NCI-H524 (cell line): ENCODE results near the gene PRR35.

Source experiments
- DNase-seq, 2 experiments: peaks; one replicate each; lab custom pipeline; 2025; lab: John Stamatoyannopoulos, UW

PRR35 gene

DNA sequence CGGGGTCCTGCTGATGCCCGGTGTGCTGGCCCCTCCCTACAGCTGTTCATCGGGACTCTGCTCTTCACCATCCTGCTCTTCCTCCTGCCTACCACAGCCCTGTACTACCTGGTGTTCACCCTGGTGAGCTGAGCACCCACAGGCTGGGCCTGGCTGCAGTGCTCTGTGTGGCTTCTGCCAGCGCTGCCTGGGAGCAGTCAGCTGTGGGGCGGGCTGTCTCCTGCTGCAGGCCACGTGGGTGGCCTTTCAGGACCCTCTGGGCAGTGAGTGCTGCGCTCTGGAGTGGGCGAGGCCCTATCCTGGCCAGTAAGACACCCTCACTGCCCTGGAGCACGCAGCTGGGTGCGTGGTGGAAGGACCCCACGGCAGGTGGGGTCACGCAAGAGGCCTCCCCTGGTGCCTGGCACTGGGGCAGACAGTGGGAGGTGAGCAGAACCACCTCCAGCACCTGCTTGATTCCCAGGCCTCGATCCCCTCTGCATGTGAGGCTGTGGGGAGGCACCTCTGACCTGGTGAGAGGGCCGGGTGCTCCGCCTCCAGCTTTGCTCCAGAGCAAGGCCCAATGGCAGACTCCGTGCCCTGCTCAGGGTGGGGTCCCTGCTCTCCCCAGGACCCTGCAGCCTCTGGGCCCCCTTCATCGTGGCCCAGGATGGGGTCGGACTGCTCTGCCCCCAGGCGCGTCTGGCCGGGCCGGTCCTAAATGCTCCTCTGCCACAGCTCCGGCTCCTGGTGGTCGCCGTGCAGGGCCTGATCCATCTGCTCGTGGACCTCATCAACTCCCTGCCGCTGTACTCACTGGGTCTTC, 20.1 kb downstream of the PRR35 start:
- no peak for DNase-seq

DNA sequence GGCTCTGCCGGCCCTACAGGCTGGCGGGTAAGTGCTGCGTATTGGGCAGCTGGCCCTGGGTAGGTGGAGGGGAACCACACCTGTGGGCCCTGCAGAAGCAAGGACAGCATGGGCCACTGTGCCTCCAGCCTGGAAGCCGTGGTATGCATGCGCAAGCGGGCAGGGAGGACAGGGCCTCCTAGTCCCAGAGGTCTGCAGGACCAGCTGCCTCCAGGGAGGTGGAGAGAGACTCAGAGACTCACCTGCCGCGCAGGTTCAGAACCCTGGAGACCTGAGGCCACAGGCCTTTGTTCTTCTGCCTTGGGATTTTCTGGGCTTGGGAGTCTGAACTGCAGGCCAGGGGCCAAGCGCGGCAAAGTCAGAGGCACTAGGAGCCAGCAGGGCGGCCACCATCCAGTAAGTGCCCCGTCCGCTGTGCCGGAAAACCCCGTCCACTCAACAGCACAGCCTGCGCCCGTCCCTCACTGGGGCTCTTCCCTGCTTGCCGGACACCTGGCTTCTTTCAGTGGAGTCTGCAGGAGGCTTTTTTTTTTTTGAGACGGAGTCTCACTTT, 20.8 kb downstream of the PRR35 start:
- no peak for DNase-seq

DNA sequence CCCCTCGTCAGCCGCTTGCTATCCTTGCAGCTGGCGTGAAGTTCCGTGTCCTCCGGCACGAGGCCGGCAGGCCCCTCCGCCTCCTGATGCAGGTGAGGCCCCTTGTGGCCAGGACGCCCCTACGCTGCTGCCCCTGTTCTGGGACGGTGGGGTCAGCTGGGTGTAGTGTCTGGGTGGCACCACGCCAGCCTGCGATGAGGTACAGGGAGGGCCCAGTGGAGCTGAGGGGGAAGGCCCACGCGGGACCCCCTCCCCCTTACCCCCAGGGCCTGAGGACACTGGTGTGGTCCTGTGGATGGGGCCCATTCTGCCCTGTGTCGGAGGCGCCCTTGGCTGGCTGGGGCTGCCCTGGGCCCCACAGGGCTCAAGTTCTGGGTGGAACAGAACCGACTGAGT, 22.0 kb downstream of the PRR35 start:
- no peak for DNase-seq

DNA sequence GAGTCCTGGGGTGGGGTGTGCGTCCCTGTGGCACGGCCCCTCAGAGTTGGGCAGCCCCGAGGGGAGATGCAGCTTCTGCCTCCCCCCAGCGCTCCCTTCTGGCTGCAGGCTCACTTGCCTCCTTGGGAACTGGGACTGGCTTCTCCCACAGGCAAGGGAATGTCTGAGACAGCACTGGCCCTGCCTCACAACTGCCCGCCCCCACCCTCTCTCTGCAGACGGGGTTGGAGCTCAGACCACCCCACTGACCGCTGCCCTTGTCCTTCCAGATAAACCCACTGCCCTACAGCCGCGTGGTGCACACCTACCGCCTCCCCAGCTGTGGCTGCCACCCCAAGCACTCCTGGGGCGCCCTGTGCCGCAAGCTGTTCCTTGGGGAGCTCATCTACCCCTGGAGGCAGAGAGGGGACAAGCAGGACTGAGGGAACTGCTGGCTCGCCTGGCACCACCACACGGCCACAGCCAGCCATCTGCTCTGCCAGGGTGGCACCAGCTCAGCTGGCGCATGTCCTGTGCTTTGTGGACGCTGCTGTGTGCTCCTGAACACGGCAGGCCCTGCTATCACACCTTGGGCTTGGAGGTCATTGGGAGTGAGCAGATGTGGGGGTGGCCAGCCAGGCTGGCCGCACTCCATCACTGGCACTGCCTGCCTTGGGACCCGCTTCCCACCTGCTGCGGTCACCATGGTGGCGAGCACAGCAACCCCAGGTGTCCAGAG, 22.6 kb downstream of the PRR35 start:
- DNase-seq = no peak

DNA sequence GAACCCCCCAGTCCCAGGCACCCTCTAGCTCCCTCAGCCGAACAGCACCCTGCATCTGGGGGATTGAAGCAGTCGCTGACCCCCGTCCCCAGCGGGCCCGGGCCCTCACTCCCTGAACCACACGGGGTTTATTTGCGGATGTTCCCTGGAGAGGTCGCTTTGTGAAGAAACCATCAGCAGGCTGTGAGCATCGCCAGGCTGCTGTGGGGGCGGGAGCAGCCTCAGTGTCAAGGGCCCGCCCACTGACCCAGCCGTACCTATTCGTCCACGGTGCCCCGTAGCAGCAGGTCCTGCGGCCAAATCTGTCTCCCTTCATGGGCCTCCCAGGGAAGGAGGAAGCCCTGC, 23.2 kb downstream of the PRR35 start:
- no peak for DNase-seq

DNA sequence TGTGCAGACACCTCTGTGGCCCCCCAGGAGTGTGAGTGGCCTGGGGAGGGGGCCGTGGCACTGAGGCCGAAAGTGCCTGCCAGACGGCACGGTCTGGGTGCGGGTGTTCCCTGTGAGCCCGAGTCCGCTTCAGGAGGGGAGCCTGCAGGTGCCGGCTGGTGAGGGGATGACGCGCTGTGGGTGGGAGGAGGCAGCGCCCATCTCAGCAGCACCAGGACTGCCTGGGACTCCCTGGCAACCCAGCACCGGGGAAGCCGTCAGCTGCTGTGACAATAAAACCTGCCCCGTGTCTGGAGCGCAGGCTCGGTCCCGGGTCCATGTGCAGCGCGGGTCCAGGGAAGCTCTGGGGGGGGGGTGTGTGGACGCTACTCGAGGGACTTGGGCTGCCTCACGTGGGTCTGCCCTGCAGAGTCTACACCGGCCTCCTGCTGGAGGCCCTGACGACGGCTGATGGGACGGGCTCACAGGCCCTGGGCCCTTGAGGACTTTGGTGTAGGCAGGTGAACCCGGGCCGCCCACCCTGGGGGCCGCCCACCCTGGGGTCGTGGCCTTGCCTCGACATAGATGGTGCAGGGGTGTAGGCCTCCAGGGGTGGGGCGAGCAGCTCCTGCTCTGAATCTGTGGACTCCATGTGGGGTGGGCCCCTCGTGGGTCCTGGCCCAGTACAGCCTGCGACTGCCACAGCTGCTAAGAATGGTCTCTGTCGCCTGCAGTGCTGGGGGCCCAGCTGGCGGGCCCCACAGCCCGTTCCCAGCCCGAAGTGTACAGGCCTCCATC, 23.8 kb downstream of the PRR35 start:
- no peak for DNase-seq

DNA sequence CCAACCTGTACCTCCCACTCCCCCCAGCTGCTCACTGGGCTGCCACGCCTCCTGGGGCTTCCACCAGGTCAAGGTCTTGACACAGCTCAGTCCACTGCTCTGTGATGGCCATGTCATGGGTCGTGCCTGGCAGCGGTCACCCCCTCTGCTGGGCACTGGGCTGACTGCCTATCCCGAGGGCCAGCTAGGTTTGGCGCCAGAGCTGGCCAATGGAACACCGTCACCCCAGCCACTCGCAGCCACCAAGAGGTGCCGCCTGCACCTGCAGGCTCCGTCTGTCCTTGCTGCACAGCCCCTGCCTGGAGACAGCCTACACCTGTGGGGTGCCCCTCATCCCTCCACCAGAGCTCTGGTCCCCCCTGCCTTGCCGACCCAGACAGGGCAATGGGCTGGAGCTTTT, 25.2 kb downstream of the PRR35 start:
- no peak for DNase-seq

DNA sequence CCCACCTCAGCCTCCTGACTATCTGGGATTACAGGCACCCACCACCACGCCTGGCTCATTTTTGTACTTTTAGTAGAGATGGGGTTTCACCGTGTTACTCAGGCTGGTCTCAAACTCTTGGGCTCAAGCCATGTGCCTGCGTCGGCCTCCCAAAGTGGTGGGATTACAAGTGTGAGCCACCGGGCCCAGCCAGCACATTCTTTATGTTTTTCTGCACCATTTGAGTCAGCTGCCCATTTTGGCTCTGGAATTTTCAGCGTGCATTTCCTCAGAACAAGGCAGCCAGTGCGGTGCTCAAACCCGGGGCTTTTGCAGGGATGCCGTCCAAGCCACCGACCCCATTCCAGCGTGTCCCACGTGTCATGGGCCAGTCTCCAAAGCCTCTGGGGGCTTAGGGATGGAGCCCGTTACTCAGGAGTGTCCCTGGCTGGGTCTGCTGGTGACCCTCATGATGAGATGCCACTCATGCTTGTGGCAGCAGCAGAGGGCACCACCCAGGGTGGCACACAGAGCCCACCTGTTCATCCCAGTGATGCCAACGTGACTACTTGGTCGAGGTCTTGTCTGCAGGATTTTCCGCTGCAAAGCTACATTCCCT, 26.0 kb downstream of the PRR35 start:
- no peak for DNase-seq

DNA sequence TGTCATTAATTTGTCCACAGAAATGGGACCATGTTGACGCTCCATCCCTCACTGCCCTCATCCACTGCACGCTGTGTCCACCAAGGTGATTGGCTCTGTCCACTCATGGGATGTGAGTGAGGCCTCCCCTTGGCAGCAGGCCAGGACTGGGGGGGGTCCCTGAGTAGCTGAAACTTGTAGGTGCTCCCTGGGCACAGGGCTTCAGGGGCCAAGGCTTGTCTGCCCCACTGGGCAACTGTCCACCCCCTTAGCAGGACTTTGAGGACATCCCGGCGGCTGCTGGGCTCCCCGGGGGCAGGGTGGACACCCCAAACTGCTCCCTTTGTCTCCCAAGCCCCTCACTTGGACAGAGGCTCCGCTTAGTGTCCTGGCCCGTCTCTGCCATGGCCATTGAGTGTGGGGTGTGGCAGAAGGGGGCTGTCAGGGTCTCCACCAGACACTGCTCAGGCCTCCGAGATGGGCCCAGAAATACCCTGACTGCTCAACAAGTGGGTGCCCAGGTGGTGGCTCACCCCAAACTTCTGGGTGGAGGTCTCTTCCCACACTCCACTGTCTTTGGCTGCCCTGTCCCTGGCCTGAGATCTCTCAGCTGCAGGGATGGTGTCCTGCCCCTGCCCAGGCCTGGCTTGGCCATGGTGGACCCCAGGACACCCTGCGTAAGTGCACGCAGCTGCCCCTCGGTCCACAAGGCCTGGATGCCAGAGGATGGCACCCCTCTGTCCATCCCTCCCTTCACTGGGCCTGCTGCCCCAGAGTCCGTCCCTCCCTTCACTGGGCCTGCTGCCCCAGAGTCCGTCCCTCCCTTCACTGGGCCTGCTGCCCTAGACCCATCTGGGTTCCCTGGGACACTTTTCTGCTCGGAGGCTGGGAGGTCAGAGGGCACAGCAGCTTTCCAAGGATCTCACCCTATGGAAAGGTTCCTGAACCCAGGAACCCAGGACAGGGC, 26.7 kb downstream of the PRR35 start:
- no peak for DNase-seq

DNA sequence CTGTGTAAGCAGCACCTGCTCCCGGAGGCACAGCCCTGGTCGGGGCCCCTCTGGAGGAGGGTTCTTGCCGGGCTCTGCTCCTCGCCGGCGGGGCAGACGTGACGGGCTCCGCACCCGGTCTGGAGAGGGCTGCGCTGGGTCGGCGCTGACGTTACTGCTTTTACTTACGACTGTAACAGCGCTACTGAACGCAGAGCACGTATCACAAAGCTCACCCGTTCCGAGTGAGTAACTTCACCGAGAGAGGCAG, 28.4 kb downstream of the PRR35 start:
- DNase-seq = peak in 1 of 2 experiments; percentile 45

DNA sequence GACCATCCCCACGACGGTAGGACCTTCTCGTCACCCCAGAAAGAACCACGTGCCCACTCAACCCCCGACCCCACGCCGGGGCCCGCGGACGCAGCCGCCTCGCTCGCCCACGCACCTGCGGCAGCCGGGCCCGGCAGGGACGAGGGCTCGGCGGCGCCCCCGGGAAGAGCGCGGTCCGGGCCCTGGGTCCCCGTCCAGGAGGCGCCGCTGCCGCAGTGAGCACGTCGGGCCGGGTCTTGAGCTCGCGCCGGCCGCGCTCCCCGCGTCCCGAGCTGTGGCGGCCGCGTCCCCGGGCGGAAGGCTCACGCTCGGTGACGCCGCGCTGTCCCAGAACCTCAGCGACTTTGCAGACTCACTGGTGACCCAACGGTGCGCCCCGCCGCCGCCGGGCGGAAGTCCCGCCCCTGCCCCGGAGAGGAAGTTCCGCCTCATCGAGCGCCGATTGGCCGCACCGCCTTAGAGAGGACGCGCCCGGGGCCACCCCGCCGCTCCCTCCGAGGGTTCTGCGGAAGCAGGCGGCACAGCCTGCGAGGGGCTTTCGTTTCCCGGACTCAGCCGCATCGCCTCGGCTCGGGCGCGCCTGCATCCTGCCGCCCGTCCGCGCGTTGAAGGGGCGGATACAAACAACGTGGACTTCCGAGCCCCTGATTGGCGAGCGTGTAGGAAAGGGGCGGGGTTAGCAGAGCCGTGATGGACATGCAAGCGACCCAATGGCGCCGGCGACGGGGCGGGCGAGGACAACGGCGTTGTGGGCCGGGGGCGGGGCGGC, 28.9 kb downstream of the PRR35 start:
- DNase-seq = peak; percentile 94 to 96

DNA sequence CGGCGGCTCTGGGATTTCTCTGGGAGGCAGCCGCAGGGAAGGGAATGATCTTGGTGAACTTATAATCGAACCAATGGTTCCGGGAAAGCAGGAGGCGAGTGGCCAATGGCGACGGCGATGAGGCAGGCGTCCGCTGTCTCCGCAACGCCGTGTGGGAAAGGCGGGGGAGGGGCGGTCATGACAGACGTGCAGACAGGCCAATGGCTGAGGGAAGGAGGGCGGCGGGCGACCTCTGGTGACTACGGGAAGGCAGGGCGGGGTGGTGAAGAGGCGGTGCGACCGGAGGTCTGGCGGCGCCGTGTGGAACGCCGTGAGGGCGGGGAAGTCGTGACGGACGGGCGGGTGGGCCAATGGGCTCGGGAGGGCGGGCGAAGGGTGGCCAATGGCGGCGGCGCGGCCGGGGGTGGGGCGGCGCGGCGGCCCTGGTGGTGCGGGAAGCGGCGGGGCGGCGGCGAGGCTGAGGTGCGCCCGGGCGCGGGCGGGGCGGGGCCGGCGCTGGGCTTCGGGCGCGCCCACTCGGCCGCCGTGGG, 29.5 kb downstream of the PRR35 start, which contains the start of gene RAB40C:
Gene RAB40C, plus strand, starts transcription at position 409 of the 530 bp plus-strand sequence. CDS start 226 bp downstream, outside the sequence.
- peak; percentile 97 for DNase-seq

DNA sequence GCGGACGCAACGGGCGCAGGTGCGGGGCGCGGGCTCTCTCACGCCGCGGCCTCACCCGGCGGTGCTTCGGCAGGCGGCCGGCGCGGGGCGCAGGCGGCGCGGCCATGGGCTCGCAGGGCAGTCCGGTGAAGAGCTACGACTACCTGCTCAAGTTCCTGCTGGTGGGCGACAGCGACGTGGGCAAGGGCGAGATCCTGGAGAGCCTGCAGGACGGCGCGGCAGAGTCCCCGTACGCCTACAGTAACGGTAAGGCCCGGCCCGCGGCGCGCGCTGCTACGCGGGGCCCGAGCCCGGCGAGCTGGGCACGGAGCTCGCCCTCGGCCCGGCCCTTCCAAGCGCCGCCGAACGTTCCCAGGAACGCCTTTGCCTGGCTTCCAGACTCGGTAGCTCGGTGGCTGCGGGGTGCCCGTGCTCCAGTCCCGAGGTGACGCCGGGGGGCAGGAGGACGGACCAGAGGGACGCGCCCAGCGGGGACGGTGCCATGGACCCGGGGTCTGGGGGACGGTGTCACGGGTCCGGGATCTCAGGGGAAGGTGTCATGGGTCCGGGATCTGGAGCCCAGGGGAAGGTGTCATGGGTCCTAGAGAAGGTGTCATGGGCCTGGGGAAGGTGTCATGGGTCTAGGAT, 30.1 kb downstream of the PRR35 start:
- DNase-seq = no peak

DNA sequence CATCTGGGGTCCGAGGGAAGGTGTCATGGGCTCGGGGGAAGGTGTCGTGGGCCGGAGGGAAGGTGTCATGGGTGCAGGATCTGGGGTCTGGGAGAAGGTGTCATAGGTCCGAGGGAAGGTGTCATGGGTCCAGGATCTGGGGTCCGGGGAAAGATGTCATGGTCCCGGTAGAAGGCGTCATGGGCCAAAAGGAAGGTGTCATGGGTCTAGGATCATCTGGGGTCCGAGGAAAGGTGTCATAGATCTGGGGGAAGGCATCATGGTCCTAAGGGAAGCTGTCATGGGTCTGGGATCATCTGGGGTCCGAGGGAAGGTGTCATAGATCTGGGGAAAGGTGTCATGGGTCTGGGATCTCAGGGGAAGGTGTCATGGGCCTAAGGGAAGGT, 30.6 kb downstream of the PRR35 start:
- no peak for DNase-seq

DNA sequence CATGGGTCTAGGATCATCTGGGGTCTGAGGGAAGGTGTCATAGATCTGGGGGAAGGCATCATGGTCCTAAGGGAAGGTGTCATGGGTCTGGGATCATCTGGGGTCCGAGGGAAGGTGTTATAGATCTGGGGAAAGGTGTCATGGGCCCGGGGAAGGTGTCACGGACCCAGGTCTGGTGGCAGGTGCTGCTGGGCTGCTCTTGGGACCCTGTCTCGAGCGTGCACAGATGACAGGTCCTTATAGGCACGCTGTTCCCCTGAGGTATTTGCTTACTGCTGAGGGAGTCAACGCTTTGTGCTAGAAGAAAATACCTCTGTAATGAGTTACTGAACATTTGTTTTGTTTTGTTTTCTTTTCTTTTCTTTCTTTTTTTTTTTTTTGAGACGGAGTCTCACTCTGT, 31.0 kb downstream of the PRR35 start:
- no peak for DNase-seq

DNA sequence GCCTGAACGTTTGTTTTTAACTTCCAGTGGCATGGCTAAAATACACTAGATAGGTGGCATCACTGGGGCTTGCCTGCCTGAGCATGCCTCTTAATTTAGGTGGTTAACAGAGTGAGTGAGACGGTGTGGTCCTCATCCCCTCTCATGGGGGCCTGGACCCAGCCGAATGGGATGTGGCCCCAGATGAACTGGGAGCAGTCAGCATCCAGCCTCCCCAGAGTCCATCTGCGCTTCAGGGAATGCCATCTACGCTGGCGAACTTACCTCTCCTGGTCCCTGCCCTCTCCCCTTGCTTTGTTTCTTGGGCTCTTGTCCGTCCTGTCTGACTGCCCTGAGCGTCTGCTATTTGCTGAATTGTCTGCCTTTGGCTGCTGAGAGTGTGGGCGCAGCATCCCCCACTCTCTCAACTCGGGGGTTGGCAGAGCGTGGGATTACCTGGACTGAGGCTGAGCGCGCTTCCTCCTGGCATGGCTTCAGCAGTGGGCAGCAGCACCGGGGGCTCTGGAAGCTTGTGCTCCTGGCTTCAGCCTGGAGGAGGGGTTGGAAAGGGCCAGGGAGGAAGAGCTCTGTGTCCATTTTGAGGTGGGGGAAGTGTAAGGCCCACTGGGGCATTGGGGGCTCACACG, 31.8 kb downstream of the PRR35 start:
- no peak for DNase-seq

DNA sequence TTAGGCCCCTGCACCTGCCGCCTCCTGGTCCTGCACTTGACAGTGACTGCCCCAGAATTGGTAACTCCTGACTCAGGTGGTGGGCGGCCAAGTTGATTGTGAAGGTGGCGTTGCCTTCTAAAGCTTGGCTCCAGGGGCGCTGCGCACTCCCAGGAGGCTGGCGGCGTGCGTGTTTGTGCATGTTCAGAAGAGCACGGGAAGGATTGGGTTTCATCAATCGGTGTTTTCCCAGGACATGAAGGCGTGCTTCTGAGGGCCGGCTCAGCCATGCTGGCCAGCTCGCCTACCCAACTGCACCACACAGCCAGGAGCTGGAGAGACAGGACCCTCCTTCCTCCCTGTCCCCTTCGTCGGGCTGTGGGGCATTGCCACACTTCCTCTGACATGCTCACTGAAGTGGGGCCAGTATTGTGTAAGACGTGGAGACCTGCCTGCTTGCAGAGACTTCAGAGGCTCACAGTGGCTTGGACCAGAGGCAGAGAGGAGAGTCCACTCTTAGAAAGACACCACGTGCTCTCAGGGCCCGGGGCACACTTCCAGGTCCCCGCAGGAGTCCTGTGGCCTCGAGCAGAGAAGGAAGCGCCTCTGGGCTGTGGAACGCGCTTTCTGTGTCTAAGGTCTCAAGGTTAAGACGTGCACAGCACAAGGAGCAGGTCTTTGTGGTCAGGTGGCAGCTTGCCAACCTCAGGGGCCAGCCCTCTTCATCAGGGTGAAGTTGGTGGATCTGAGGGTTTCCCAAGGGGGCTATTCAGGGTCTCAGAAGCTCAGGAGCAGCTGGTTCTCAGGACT, 32.5 kb downstream of the PRR35 start:
- DNase-seq = peak; percentile 53 to 63

DNA sequence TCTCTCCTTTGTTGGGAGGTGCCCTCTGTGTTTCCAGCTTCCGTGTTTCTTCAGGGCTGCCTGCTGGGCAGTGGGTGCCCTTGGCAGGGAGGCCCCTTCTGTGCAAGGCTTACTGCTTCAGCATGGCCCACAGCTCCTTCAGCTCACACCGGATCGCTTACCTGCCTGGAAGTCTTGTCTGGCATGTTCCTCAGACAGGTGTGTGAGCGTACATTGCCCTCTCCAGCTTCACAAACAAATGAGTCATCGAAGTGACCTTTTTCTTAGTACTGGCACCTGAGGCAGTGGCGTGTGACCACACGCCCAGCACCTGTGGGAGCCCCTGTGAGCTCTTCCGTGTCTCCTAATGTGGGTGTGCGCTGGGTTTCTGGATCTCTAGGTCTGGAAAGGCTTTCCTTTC, 33.2 kb downstream of the PRR35 start:
- no peak for DNase-seq
